Neutrophil (primary cell): ENCODE results near the gene ATF4.

Source experiments
- H3K27ac ChIP-seq: fragments of 200-600 bp; sonication (generic); 2 replicates; pipeline ENCODE4 v1.5.1; 2016; ENCODE audit warnings: mild to moderate bottlenecking, moderate library complexity
- H3K27me3 ChIP-seq: fragments of 200-600 bp; sonication (generic); 2 replicates; pipeline ENCODE4 v1.6.0; 2016; ENCODE audit warnings: mild to moderate bottlenecking
- H3K36me3 ChIP-seq: fragments of 200-600 bp; sonication (generic); 2 replicates; pipeline ENCODE4 v1.5.1; 2017
- H3K4me1 ChIP-seq, 2 experiments: fragments of 200-600 bp in 1 of 2; sonication (generic) in 1 of 2; 1 replicate in 1 of 2; 2 replicates in 1 of 2; pipeline versions ENCODE4 v1.5.1 to v1.6.1; 2013 to 2016; ENCODE audit warnings: low read depth in 1 of 2, low read length in 1 of 2, mild to moderate bottlenecking in 1 of 2, moderate library complexity in 1 of 2; ENCODE audit not compliant: control insufficient read depth in 1 of 2, insufficient read depth in 1 of 2
- H3K4me3 ChIP-seq, 2 experiments: fragments of 200-600 bp in 1 of 2; sonication (generic) in 1 of 2; 1 replicate in 1 of 2; 2 replicates in 1 of 2; pipeline ENCODE4 v1.5.1; 2013 to 2016; ENCODE audit warnings: low read depth in 1 of 2, low read length in 1 of 2, mild to moderate bottlenecking in 1 of 2, moderate library complexity in 1 of 2
- H3K9me3 ChIP-seq: fragments of 200-600 bp; sonication (generic); 2 replicates; pipeline ENCODE4 v1.5.1; 2016
- CTCF ChIP-seq: fragments of 200-600 bp; sonication (generic); IDR thresholded peaks from 2 replicates; pipeline ENCODE4 v1.5.1; 2016; ENCODE audit warnings: antibody characterized with exemption

ATF4 gene

GRCh38 chr22:39513791-39514190, 6.6 kb upstream of the ATF4 start:
- H3K9me3 ChIP-seq: no peaks in the 10 kb centered on the region
- H3K4me1 ChIP-seq: peaks cover 7 to 12% of the 10 kb centered on the region in 2 experiments
- H3K4me3 ChIP-seq: no peak overlapping the region
- H3K27ac ChIP-seq: peak overlapping the region; percentile 47
- peaks cover 56% of the 10 kb centered on the region for H3K36me3 ChIP-seq
- no peaks in the 10 kb centered on the region for H3K27me3 ChIP-seq
- TF ChIP-seq CTCF: no peak

- peak; percentile 38 for TF ChIP-seq CTCF
- Histone ChIP-seq H3K36me3 (peaks cover 51% of the 10 kb centered on the region), H3K27me3 (no peaks in the 10 kb centered on the region), H3K9me3 (no peaks in the 10 kb centered on the region), H3K27ac (peak overlapping the region; percentile 47), H3K4me1 (peaks cover 14 to 18% of the 10 kb centered on the region in 2 experiments), H3K4me3 (no peak overlapping the region)
These were observed 5.9 kb upstream of the ATF4 start for GRCh38 chr22:39514373-39514973.

- Histone ChIP-seq H3K36me3 (peaks cover 44% of the 10 kb centered on the region), H3K9me3 (no peaks in the 10 kb centered on the region), H3K27me3 (no peaks in the 10 kb centered on the region), H3K4me1 (peaks cover 18 to 20% of the 10 kb centered on the region in 2 experiments), H3K4me3 (no peak overlapping the region), H3K27ac (no peak overlapping the region)
- TF ChIP-seq CTCF: no peak
These were observed 4.9 kb upstream of the ATF4 start for GRCh38 chr22:39515266-39516050.

GRCh38 chr22:39517470-39517869, 2.9 kb upstream of the ATF4 start:
- peaks cover 37% of the 10 kb centered on the region for H3K36me3 ChIP-seq
- no peak overlapping the region for H3K27ac ChIP-seq
- peaks cover 35% of the 10 kb centered on the region in 2 experiments for H3K4me1 ChIP-seq
- H3K27me3 ChIP-seq: no peaks in the 10 kb centered on the region
- no peak for TF ChIP-seq CTCF
- no peak overlapping the region for H3K4me3 ChIP-seq
- no peaks in the 10 kb centered on the region for H3K9me3 ChIP-seq

GRCh38 chr22:39518144-39518786, 2.1 kb upstream of the ATF4 start:
- Histone ChIP-seq H3K4me3 (no peak overlapping the region), H3K27ac (no peak overlapping the region), H3K27me3 (no peaks in the 10 kb centered on the region), H3K9me3 (no peaks in the 10 kb centered on the region), H3K36me3 (peaks cover 37% of the 10 kb centered on the region), H3K4me1 (peaks cover 43% of the 10 kb centered on the region in 2 experiments)
- no peak for TF ChIP-seq CTCF
